ENCODE data around the gene SLC25A25. TPM values are rescaled to one million over a fixed set of nuclear protein-coding genes. Genes with fewer than 3 reads are reported as not detected.

Gene SLC25A25
- total RNA-seq, 4 donors from 2014 or later, result 23.4 to 29.7 (median 27.2) TPM

- DNase-seq (ENCODE audit: low spot score in 2 of 2), result no peak
- peaks cover 0 to 77% (median 36%) of the 10 kb centered on the region in 3 donors for H3K36me3 ChIP-seq
- peaks cover 0 to 39% (median 4%) of the 10 kb centered on the region in 4 donors for H3K4me1 ChIP-seq
- H3K27ac ChIP-seq, result no peak overlapping the region
- H3K4me3 ChIP-seq, result no peak overlapping the region
- no peak for TF ChIP-seq CTCF (IDR thresholded peaks at IDR 0.05)
- no peak for TF ChIP-seq EP300 (IDR thresholded peaks at IDR 0.05)
- TF ChIP-seq POLR2A (IDR thresholded peaks at IDR 0.05), result no peak
- no peaks in the 10 kb centered on the region for H3K9me3 ChIP-seq
- 92% methylated on average over 20 to 23 of the region's 23 CpGs for WGBS, 2 donors
- no peaks in the 10 kb centered on the region for H3K27me3 ChIP-seq
These were observed 38.3 kb downstream of the SLC25A25 start for GRCh38 chr9:128106181-128106939.

- Histone ChIP-seq H3K9me3 (no peaks in the 10 kb centered on the region), H3K36me3 (peaks cover 0 to 70% (median 33%) of the 10 kb centered on the region in 3 donors), H3K27me3 (no peaks in the 10 kb centered on the region), H3K4me3 (no peak overlapping the region), H3K27ac (no peak overlapping the region), H3K4me1 (peaks cover 0 to 33% (median 2%) of the 10 kb centered on the region in 4 donors)
- TF ChIP-seq POLR2A (IDR thresholded peaks at IDR 0.05), result no peak
- TF ChIP-seq EP300 (IDR thresholded peaks at IDR 0.05), result no peak
- TF ChIP-seq CTCF (IDR thresholded peaks at IDR 0.05), result no peak
- WGBS, 2 donors, result 73 to 94% methylated on average over 14 to 23 of the region's 23 CpGs
- no peak for DNase-seq (ENCODE audit: low spot score in 2 of 2)
These were observed 39.0 kb downstream of the SLC25A25 start for GRCh38 chr9:128106940-128107467.

DNA sequence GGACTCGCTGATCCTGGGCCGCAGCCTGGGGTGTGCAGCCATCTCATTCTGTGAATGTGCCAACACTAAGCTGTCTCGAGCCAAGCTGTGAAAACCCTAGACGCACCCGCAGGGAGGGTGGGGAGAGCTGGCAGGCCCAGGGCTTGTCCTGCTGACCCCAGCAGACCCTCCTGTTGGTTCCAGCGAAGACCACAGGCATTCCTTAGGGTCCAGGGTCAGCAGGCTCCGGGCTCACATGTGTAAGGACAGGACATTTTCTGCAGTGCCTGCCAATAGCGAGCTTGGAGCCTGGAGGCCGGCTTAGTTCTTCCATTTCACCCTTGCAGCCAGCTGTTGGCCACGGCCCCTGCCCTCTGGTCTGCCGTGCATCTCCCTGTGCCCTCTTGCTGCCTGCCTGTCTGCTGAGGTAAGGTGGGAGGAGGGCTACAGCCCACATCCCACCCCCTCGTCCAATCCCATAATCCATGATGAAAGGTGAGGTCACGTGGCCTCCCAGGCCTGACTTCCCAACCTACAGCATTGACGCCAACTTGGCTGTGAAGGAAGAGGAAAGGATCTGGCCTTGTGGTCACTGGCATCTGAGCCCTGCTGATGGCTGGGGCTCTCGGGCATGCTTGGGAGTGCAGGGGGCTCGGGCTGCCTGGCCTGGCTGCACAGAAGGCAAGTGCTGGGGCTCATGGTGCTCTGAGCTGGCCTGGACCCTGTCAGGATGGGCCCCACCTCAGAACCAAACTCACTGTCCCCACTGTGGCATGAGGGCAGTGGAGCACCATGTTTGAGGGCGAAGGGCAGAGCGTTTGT lies 39.6 kb downstream of the SLC25A25 start:
- DNase-seq (ENCODE audit: low spot score in 2 of 2), result no peak
- Histone ChIP-seq H3K27ac (peak overlapping the region in 3 of 4 donors; percentile 2 to 43 (median 31)), H3K4me1 (peaks cover 0 to 31% (median 2%) of the 10 kb centered on the region in 4 donors), H3K4me3 (no peak overlapping the region), H3K9me3 (no peaks in the 10 kb centered on the region), H3K27me3 (no peaks in the 10 kb centered on the region), H3K36me3 (peaks cover 0 to 68% (median 27%) of the 10 kb centered on the region in 3 donors)
- WGBS, 2 donors, result 72 to 76% methylated on average over 11 to 18 of the region's 18 CpGs
- TF ChIP-seq CTCF (IDR thresholded peaks at IDR 0.05) (no peak), POLR2A (IDR thresholded peaks at IDR 0.05) (no peak), EP300 (IDR thresholded peaks at IDR 0.05) (no peak)

DNA sequence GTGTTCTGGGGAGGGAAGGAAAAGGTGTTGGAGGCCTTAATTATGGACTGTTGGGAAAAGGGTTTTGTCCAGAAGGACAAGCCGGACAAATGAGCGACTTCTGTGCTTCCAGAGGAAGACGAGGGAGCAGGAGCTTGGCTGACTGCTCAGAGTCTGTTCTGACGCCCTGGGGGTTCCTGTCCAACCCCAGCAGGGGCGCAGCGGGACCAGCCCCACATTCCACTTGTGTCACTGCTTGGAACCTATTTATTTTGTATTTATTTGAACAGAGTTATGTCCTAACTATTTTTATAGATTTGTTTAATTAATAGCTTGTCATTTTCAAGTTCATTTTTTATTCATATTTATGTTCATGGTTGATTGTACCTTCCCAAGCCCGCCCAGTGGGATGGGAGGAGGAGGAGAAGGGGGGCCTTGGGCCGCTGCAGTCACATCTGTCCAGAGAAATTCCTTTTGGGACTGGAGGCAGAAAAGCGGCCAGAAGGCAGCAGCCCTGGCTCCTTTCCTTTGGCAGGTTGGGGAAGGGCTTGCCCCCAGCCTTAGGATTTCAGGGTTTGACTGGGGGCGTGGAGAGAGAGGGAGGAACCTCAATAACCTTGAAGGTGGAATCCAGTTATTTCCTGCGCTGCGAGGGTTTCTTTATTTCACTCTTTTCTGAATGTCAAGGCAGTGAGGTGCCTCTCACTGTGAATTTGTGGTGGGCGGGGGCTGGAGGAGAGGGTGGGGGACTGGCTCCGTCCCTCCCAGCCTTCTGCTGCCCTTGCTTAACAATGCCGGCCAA lies 40.4 kb downstream of the SLC25A25 start:
- H3K36me3 ChIP-seq, result peaks cover 0 to 66% (median 19%) of the 10 kb centered on the region in 3 donors
- 66 to 73% methylated on average over 15 of the region's 15 CpGs for WGBS, 2 donors
- peak overlapping the region in 2 of 4 donors; percentile 31 to 43 for H3K27ac ChIP-seq
- no peaks in the 10 kb centered on the region for H3K27me3 ChIP-seq
- H3K4me3 ChIP-seq, result no peak overlapping the region
- no peak for DNase-seq (ENCODE audit: low spot score in 2 of 2)
- peaks cover 0 to 31% (median 2%) of the 10 kb centered on the region in 4 donors for H3K4me1 ChIP-seq
- no peak for TF ChIP-seq POLR2A (IDR thresholded peaks at IDR 0.05)
- TF ChIP-seq CTCF (IDR thresholded peaks at IDR 0.05), result no peak
- no peak for TF ChIP-seq EP300 (IDR thresholded peaks at IDR 0.05)
- H3K9me3 ChIP-seq, result no peaks in the 10 kb centered on the region
